H1 (cell line): Measurements from ENCODE around the gene TUBA1A. TPM values are rescaled to one million over a fixed set of nuclear protein-coding genes. Genes with fewer than 3 reads are reported as not detected.

ENCODE experiments used
- BACH1 ChIP-seq: IDR thresholded peaks from 2 replicates; pipeline ENCODE4 v1.6.1; 2012; ENCODE audit warnings: low read length, improper control_type of control experiment
- BRCA1 ChIP-seq: IDR thresholded peaks from 2 replicates; pipeline ENCODE4 v1.6.1; 2012; ENCODE audit warnings: low read depth, low read length, improper control_type of control experiment
- CBX8 ChIP-seq: fragments of 300-800, 300-1000 bp; sonication (generic); IDR thresholded peaks from 2 replicates; pipeline ENCODE4 v1.7.1; 2016; ENCODE audit warnings: low read depth, low read length, borderline replicate concordance
- CEBPB ChIP-seq: IDR thresholded peaks from 2 replicates; pipeline ENCODE4 v1.6.1; 2012; ENCODE audit warnings: low read depth, low read length
- RAD21 ChIP-seq, 2 experiments: IDR thresholded peaks in 1 of 2; conservative IDR thresholded peaks in 1 of 2; 2 replicates each; pipeline ENCODE4 v1.6.1; 2011; ENCODE audit warnings: low read depth in 2 of 2, low read length in 2 of 2, improper control_type of control experiment in 1 of 2, inconsistent platforms in 1 of 2, mild to moderate bottlenecking in 1 of 2, moderate library complexity in 1 of 2
- SP4 ChIP-seq: IDR thresholded peaks from 2 replicates; pipeline ENCODE4 v1.6.1; 2012; ENCODE audit warnings: low read length, inconsistent platforms
- SUZ12 ChIP-seq: fragments of 200-600 bp; sonication (generic); IDR thresholded peaks from 2 replicates; pipeline ENCODE4 v1.6.1; 2012; ENCODE audit warnings: mild to moderate bottlenecking, inconsistent platforms, low read length, moderate library complexity, mixed read lengths
- TCF12 ChIP-seq: IDR thresholded peaks from 2 replicates; pipeline ENCODE4 v1.6.1; 2011; ENCODE audit warnings: low read depth, mild to moderate bottlenecking, low read length
- TEAD4 ChIP-seq: IDR thresholded peaks from 2 replicates; pipeline ENCODE4 v1.6.1; 2012; ENCODE audit warnings: low read depth, low read length, inconsistent platforms, mixed read lengths
- polyA plus RNA-seq, 7 experiments: library from polyadenylated mRNA; depleted of rRNA in 3 of 7; stranded (reverse) in 5 of 7; unstranded in 2 of 7; fragments of >200 nt in 5 of 7; fragments of 200-250 nt in 2 of 7; gene quantifications; 1 replicate in 5 of 7; 2 replicates in 1 of 7; 4 replicates in 1 of 7; pipeline versions ENCODE4 v1.2.1 to v1.2.3, GENCODE V29; 2011 to 2013; ENCODE audit warnings: missing spikeins in 2 of 7, mixed read lengths in 2 of 7
- total RNA-seq: library from RNA; stranded (reverse); fragmentation: NEBNext Ultra II Directional; extraction: Animal tissue kit (Norgen Biotek cat#: 25700); gene quantifications from 2 replicates; pipeline ENCODE4 v1.2.1, GENCODE V29; 2021

TUBA1A gene
- total and polyA plus RNA-seq, 2 of the 8 experiments (the other 6 are each of a cell fraction or from before 2014, with no cell fraction given): 283 to 1,018 TPM

DNA sequence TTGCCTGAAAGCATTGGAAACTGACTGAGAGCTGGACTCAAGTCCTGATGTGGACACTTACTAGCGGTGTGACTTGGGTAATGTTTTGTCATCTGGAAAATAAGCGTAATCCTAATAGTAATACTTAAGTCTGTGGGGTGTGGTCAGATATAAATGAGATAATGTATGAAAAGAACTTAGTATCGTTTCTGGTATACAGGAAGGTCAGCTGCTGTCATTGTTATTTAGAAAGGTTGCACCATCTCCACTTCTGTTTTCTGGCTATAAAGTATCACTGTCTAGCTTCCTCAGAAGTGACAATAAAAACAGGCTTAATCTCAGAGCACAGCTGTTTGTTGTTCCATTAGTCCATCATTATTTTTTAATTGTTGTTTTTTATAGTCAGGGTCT lies 41.9 kb upstream of the TUBA1A start (continued):
- no peak for TF ChIP-seq RAD21 (IDR thresholded peaks at IDR 0.05 in 1 of 2, conservative IDR thresholded peaks at IDR 0.05 in 1 of 2; ENCODE audit: low read depth in 2 of 2, low read length in 2 of 2)
- TF ChIP-seq SP4: no peak
- TF ChIP-seq BACH1: no peak
- TF ChIP-seq CBX8: no peak
- no peak for TF ChIP-seq SUZ12
- no peak for TF ChIP-seq BRCA1
- no peak for TF ChIP-seq TCF12
- no peak for TF ChIP-seq CEBPB
- TF ChIP-seq TEAD4: no peak
